Esophagus muscularis mucosa (tissue), 4 donors: ENCODE results near the gene MED10. TPM values are rescaled to one million over a fixed set of nuclear protein-coding genes. Genes with fewer than 3 reads are reported as not detected.

ENCODE experiments used
- DNase-seq: peaks from one replicate; pipeline ENCODE4 v3.0.0-alpha.2; 2017; ENCODE audit errors: extremely low spot score
- H3K27ac ChIP-seq, 4 donors: fragments of 200-600 bp; sonication (generic); replicated peaks in 1 of 4; 1 replicate in 3 of 4; 2 replicates in 1 of 4; pipeline ENCODE4 v1.5.1; 2016 to 2019; ENCODE audit warnings: mild to moderate bottlenecking in 1 of 4
- H3K27me3 ChIP-seq, 4 donors: fragments of 200-600 bp; sonication (generic); one replicate each; pipeline versions ENCODE4 v1.5.1 to v1.6.0; 2016 to 2019
- H3K36me3 ChIP-seq, 4 donors: fragments of 200-600 bp; sonication (generic); one replicate each; pipeline ENCODE4 v1.5.1; 2016 to 2019
- H3K4me1 ChIP-seq, 4 donors: fragments of 200-600 bp; sonication (generic); one replicate each; pipeline ENCODE4 v1.5.1; 2016 to 2019
- H3K4me3 ChIP-seq, 4 donors: fragments of 200-600 bp; sonication (generic); 1 replicate in 2 of 4; 2 replicates in 2 of 4; pipeline ENCODE4 v1.5.1; 2016 to 2019; ENCODE audit warnings: mild to moderate bottlenecking in 4 of 4, moderate library complexity in 1 of 4
- H3K9me3 ChIP-seq, 4 donors: fragments of 200-600 bp; sonication (generic); 1 replicate in 3 of 4; 2 replicates in 1 of 4; pipeline ENCODE4 v1.5.1; 2016 to 2019
- CTCF ChIP-seq, 3 experiments: fragments of 200-600 bp in 2 of 3; fragments of 450-650 bp in 1 of 3; sonication (generic) in 2 of 3; IDR thresholded peaks; one replicate each; pipeline ENCODE4 v1.5.1; 2017 to 2019; ENCODE audit warnings: antibody characterized with exemption in 3 of 3, mild to moderate bottlenecking in 2 of 3, moderate library complexity in 1 of 3
- EP300 ChIP-seq: sonication (generic); formaldehyde crosslinking; IDR thresholded peaks from one replicate; pipeline ENCODE4 v1.6.1; 2017; ENCODE audit warnings: antibody characterized with exemption
- POLR2A ChIP-seq: fragments of 450-650 bp; IDR thresholded peaks from one replicate; pipeline ENCODE4 v1.6.1; 2017; ENCODE audit warnings: antibody characterized with exemption, moderate library complexity, mild to moderate bottlenecking, low read depth
- POLR2AphosphoS5 ChIP-seq, 2 donors: sonication (generic); formaldehyde crosslinking; IDR thresholded peaks; one replicate each; pipeline ENCODE4 v1.6.1; 2017; ENCODE audit warnings: antibody characterized with exemption in 2 of 2
- WGBS: methylation state at CpG from one replicate; pipeline ENCODE4 v1.1.5; 2018; 5-methylcytosine and 5-hydroxymethylcytosine counted together
- intact Hi-C: fragments of 100-400 bp; cut with DNase I; formaldehyde crosslinking; loops from one replicate; pipeline ENCODE4 v1.15.1; 2023
- total RNA-seq, 4 donors: library from RNA; depleted of rRNA; stranded (reverse); fragments of >200 nt; gene quantifications; one replicate each; pipeline versions ENCODE4 v1.1.0 to v1.2.1, GENCODE V29; 2016

MED10 gene
- total RNA-seq, 4 donors from 2014 or later, result 29.9 to 47.2 (median 35.2) TPM

- Histone ChIP-seq H3K4me1 (no peaks in the 10 kb centered on the region), H3K4me3 (no peak overlapping the region), H3K36me3 (no peaks in the 10 kb centered on the region), H3K27ac (no peak overlapping the region), H3K9me3 (no peaks in the 10 kb centered on the region), H3K27me3 (peaks cover 0 to 43% (median 0%) of the 10 kb centered on the region in 4 donors)
- DNase-seq, result no peak
- TF ChIP-seq POLR2AphosphoS5 (IDR thresholded peaks at IDR 0.05) (no peak), EP300 (no peak), CTCF (IDR thresholded peaks at IDR 0.05) (no peak), POLR2A (no peak)
- WGBS, result 88% methylated on average over 11 of the region's 11 CpGs
- intact Hi-C loops, result no loop called here
These were observed 18.6 kb upstream of the MED10 start for GRCh38 chr5:6396836-6397535.

DNA sequence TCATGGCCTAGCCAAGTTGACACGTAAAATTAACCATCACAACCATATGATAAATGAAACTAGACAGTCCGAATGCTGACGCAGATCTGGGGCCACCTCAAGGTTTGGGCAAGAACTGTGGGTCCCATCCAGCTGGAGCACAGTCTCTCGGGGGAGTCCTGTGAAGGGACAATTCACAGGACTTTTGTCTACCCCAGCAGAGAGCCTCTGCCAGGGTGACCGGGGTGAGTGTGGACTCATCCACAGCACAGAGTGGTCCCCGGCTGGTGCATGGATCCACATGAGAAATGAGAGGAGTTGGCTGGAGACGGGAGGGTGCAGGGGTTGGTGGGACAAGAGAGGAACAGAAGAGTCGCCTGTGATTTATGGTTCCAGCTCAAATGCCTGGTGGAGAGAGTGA lies 17.7 kb upstream of the MED10 start:
- WGBS, result 95% methylated on average over 5 of the region's 8 CpGs
- no peaks in the 10 kb centered on the region for H3K9me3 ChIP-seq
- no peaks in the 10 kb centered on the region for H3K4me1 ChIP-seq
- peaks cover 0 to 51% (median 0%) of the 10 kb centered on the region in 4 donors for H3K27me3 ChIP-seq
- H3K4me3 ChIP-seq, result no peak overlapping the region
- DNase-seq, result no peak
- H3K27ac ChIP-seq, result no peak overlapping the region
- intact Hi-C loops, result no loop called here
- H3K36me3 ChIP-seq, result no peaks in the 10 kb centered on the region
- TF ChIP-seq CTCF (IDR thresholded peaks at IDR 0.05) (no peak), POLR2A (no peak), EP300 (no peak)

- peaks cover 0 to 55% (median 0%) of the 10 kb centered on the region in 4 donors for H3K27me3 ChIP-seq
- TF ChIP-seq EP300, result no peak
- no peak for TF ChIP-seq POLR2A
- TF ChIP-seq POLR2AphosphoS5 (IDR thresholded peaks at IDR 0.05), result no peak
- TF ChIP-seq CTCF (IDR thresholded peaks at IDR 0.05), result no peak
- DNase-seq, result no peak
- no peaks in the 10 kb centered on the region for H3K36me3 ChIP-seq
- H3K9me3 ChIP-seq, result no peaks in the 10 kb centered on the region
- intact Hi-C loops, result no loop called here
- no peak overlapping the region for H3K4me3 ChIP-seq
- no peaks in the 10 kb centered on the region for H3K4me1 ChIP-seq
- H3K27ac ChIP-seq, result no peak overlapping the region
- WGBS, result 93% methylated on average over 3 of the region's 3 CpGs
These were observed 17.3 kb upstream of the MED10 start for GRCh38 chr5:6395621-6396020.

DNA sequence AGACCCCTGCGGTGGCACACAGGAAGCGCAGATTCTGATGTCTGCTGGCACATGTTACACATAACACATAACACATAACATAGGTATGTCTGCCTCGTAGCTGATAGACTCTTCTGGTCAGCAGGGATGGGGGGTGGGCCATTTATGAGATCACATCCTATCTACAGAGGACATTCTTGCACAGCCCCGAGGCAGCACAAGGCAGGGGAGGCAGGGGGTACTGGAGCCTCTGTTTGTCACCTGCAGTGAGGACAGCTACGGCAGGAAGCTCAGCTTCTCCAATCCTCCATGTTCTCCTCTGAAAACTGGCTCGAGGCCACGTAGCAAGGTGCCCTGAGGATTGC lies 16.7 kb upstream of the MED10 start:
- Histone ChIP-seq H3K27ac (no peak overlapping the region), H3K4me1 (no peaks in the 10 kb centered on the region), H3K4me3 (no peak overlapping the region), H3K27me3 (peaks cover 0 to 60% (median 0%) of the 10 kb centered on the region in 4 donors), H3K36me3 (no peaks in the 10 kb centered on the region), H3K9me3 (no peaks in the 10 kb centered on the region)
- no peak for TF ChIP-seq CTCF (IDR thresholded peaks at IDR 0.05)
- no peak for TF ChIP-seq EP300
- TF ChIP-seq POLR2A, result no peak
- TF ChIP-seq POLR2AphosphoS5 (IDR thresholded peaks at IDR 0.05), result no peak
- WGBS, result 87% methylated on average over 6 of the region's 7 CpGs
- DNase-seq, result no peak
- intact Hi-C loops, result no loop called here

DNA sequence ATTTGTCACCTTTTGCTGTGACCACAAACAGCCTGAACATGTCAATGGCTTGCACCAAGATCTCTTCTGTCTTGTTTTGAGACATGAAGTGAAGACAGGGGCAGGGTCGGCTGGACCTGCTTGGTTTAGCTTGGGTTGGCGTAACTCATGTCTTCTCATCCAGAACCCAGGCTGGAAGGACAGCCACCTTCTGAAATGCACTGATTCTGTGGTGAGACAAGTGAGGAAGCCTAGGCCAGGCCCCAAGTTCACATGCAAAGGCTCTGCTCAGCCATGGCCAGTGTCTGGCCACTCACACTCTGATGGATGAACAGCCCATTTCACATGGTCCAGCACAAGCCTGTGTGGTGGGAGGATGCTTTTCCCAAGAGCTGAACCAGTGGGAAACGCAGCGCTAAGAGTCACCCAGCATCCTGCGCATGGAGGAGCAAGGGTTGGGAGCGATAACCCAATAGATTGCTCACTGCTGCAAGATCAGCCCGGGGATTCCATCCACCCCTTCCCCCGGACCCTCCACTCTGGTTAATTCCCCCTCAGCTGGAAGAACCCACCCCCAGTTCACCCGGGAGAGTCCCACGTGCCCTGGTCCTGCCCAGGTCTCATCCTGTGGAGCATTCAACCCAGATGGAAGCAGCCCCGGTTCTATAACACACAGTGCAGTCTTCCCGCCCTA lies 16.2 kb upstream of the MED10 start:
- no peaks in the 10 kb centered on the region for H3K36me3 ChIP-seq
- peaks cover 0 to 60% (median 0%) of the 10 kb centered on the region in 4 donors for H3K27me3 ChIP-seq
- intact Hi-C loops, result no loop called here
- H3K27ac ChIP-seq, result no peak overlapping the region
- TF ChIP-seq CTCF (IDR thresholded peaks at IDR 0.05), result no peak
- no peak for TF ChIP-seq EP300
- TF ChIP-seq POLR2AphosphoS5 (IDR thresholded peaks at IDR 0.05), result no peak
- TF ChIP-seq POLR2A, result no peak
- H3K9me3 ChIP-seq, result no peaks in the 10 kb centered on the region
- no peak for DNase-seq
- WGBS, result 80% methylated on average over 10 of the region's 12 CpGs
- no peaks in the 10 kb centered on the region for H3K4me1 ChIP-seq
- H3K4me3 ChIP-seq, result no peak overlapping the region
